ENCODE measurements around the gene FBXO41. TPM values are rescaled to one million over a fixed set of nuclear protein-coding genes. Genes with fewer than 3 reads are reported as not detected.

Gene FBXO41
- total RNA-seq, 1 experiment from 2014 or later: 34.9 TPM

- Histone ChIP-seq H3K27me3 (ENCODE audit: insufficient read depth, low read length) (no peaks in the 10 kb centered on the region), H3K4me1 (ENCODE audit: control insufficient read depth in 1 of 2, insufficient read depth in 2 of 2, low read length in 2 of 2) (peaks cover 11 to 36% of the 10 kb centered on the region in 2 experiments), H3K79me2 (ENCODE audit: insufficient read depth, low read length) (peaks cover 77% of the 10 kb centered on the region), H3K9me2 (ENCODE audit: insufficient read depth) (no peaks in the 10 kb centered on the region), H2AFZ (ENCODE audit: low read depth, low read length, poor library complexity, severe bottlenecking) (no peak overlapping the region), H4K20me1 (ENCODE audit: insufficient read depth) (peaks cover 4% of the 10 kb centered on the region; the same call in 1 of the 2 replicates), H3K27ac (ENCODE audit: low read depth, low read length) (no peak overlapping the region), H3K4me2 (ENCODE audit: low read length) (no peak overlapping the region), H3K9me3 (ENCODE audit: control insufficient read depth in 1 of 2, insufficient read depth in 1 of 2, low read depth in 1 of 2, low read length in 2 of 2) (no peaks in the 10 kb centered on the region), H3K9ac (ENCODE audit: low read length) (no peak overlapping the region), H3K4me3 (replicated peaks in 1 of 2; ENCODE audit: low read depth in 1 of 2, low read length in 2 of 2) (no peak overlapping the region), H3K36me3 (ENCODE audit: control insufficient read depth in 1 of 2, insufficient read depth in 2 of 2, low read length in 2 of 2) (peaks cover 7 to 9% of the 10 kb centered on the region in 2 experiments; a peak in 3 of 4 replicates)
- DNase-seq (ENCODE audit: low read depth, low spot score) (no peak), ATAC-seq (no peak)
- CTCF ChIA-PET: no interaction called here
- TF ChIP-seq SRF (IDR thresholded peaks at IDR 0.05; ENCODE audit: low read depth) (no peak), ZBTB33 (IDR thresholded peaks at IDR 0.05; ENCODE audit: extremely low read depth, insufficient replicate concordance, low read length) (no peak), MAX (IDR thresholded peaks at IDR 0.05) (no peak), POLR2A (IDR thresholded peaks at IDR 0.05; ENCODE audit: borderline replicate concordance, extremely low read depth, insufficient read depth, insufficient read length) (no peak), ATF3 (IDR thresholded peaks at IDR 0.05) (no peak), RAD21 (IDR thresholded peaks at IDR 0.05; ENCODE audit: low read depth) (no peak), FOSL1 (IDR thresholded peaks at IDR 0.05; ENCODE audit: low read depth) (no peak)
- RAD21 ChIA-PET (ENCODE audit: low non-redundant PET in 1 of 2, low total read pairs in 2 of 2, uncharacterized antibody in 2 of 2, unreplicated experiment in 2 of 2): no interaction called here
- BruUV-seq (replicated peaks): no TSS peak
- POLR2A ChIA-PET: no interaction called here
- intact Hi-C loops (cut with micrococcal nuclease): no loop called here
Observed at GRCh38 chr2:73281244-73281643, 3.0 kb downstream of the FBXO41 start.

- Histone ChIP-seq H3K79me2 (ENCODE audit: insufficient read depth, low read length) (peaks cover 80% of the 10 kb centered on the region), H3K9me2 (ENCODE audit: insufficient read depth) (no peaks in the 10 kb centered on the region), H3K9me3 (ENCODE audit: control insufficient read depth in 1 of 2, insufficient read depth in 1 of 2, low read depth in 1 of 2, low read length in 2 of 2) (no peaks in the 10 kb centered on the region), H3K27ac (ENCODE audit: low read depth, low read length) (no peak overlapping the region), H3K27me3 (ENCODE audit: insufficient read depth, low read length) (no peaks in the 10 kb centered on the region), H3K4me3 (replicated peaks in 1 of 2; ENCODE audit: low read depth in 1 of 2, low read length in 2 of 2) (no peak overlapping the region), H3K4me2 (ENCODE audit: low read length) (no peak overlapping the region), H3K4me1 (ENCODE audit: control insufficient read depth in 1 of 2, insufficient read depth in 2 of 2, low read length in 2 of 2) (peaks cover under 1 to 25% of the 10 kb centered on the region in 2 experiments), H2AFZ (ENCODE audit: low read depth, low read length, poor library complexity, severe bottlenecking) (no peak overlapping the region), H3K36me3 (ENCODE audit: control insufficient read depth in 1 of 2, insufficient read depth in 2 of 2, low read length in 2 of 2) (peaks cover 7 to 9% of the 10 kb centered on the region in 2 experiments; a peak in 3 of 4 replicates), H3K9ac (ENCODE audit: low read length) (no peak overlapping the region), H4K20me1 (ENCODE audit: insufficient read depth) (peaks cover 4% of the 10 kb centered on the region; the same call in 1 of the 2 replicates)
- TF ChIP-seq POLR2A (IDR thresholded peaks at IDR 0.05; ENCODE audit: borderline replicate concordance, extremely low read depth, insufficient read depth, insufficient read length): no peak
- TF ChIP-seq YY1 (IDR thresholded peaks at IDR 0.05; ENCODE audit: extremely low read depth, insufficient replicate concordance, low read depth, low read length): no peak
- TF ChIP-seq POLR2AphosphoS5 (IDR thresholded peaks at IDR 0.05; ENCODE audit: low read depth, low read length): no peak
- no peak for TF ChIP-seq MAX (IDR thresholded peaks at IDR 0.05)
- no peak for TF ChIP-seq EZH2 (IDR thresholded peaks at IDR 0.05)
- no peak; the same call in 1 of the 2 replicates for TF ChIP-seq REST (IDR thresholded peaks at IDR 0.05; ENCODE audit: low read depth)
- no peak for TF ChIP-seq TCF7L2 (IDR thresholded peaks at IDR 0.05; ENCODE audit: borderline replicate concordance, extremely low read depth, insufficient read depth, insufficient read length)
- no peak for TF ChIP-seq SIN3A (IDR thresholded peaks at IDR 0.05; ENCODE audit: low read depth)
- no peak for TF ChIP-seq JUND (IDR thresholded peaks at IDR 0.05)
- TF ChIP-seq EGR1 (IDR thresholded peaks at IDR 0.05; ENCODE audit: low read depth): no peak
- intact Hi-C loops (cut with micrococcal nuclease): no loop called here
- no peak for ATAC-seq
- CTCF ChIA-PET: no interaction called here
- RAD21 ChIA-PET (ENCODE audit: low non-redundant PET in 1 of 2, low total read pairs in 2 of 2, uncharacterized antibody in 2 of 2, unreplicated experiment in 2 of 2): no interaction called here
- POLR2A ChIA-PET: no interaction called here
- DNase-seq (ENCODE audit: low read depth, low spot score): no peak
- no TSS peak for BruUV-seq (replicated peaks)
Observed at GRCh38 chr2:73279852-73280251, 4.4 kb downstream of the FBXO41 start.
